MM.1S (cell line): ENCODE results near the gene PIEZO2.

ENCODE experiments used
- DNase-seq: peaks from one replicate; pipeline ENCODE4 v3.0.0-alpha.2; 2015
- H2AFZ ChIP-seq: fragments of 300-600 bp; sonication (generic); 2 replicates; pipeline ENCODE4 v1.6.0; 2016; ENCODE audit warnings: antibody characterized with exemption, low read length
- H3F3A ChIP-seq: fragments of 300-600 bp; sonication (generic); 2 replicates; pipeline ENCODE4 v1.6.1; 2016; ENCODE audit warnings: mild to moderate bottlenecking, antibody characterized with exemption, low read length, moderate library complexity, mixed read lengths; ENCODE audit not compliant: insufficient read depth
- H3K27ac ChIP-seq: fragments of 300-600 bp; sonication (generic); 2 replicates; pipeline ENCODE4 v1.5.1; 2016; ENCODE audit warnings: mild to moderate bottlenecking, low read length
- H3K27me3 ChIP-seq: fragments of 300-600 bp; sonication (generic); replicated peaks from 2 replicates; pipeline ENCODE4 v1.6.0; 2016; ENCODE audit warnings: low read length; ENCODE audit not compliant: insufficient read depth
- H3K36me3 ChIP-seq: fragments of 300-600 bp; sonication (generic); replicated peaks from 2 replicates; pipeline ENCODE4 v1.6.1; 2016; ENCODE audit warnings: mild to moderate bottlenecking, low read length, mixed read lengths; ENCODE audit not compliant: insufficient read depth
- H3K4me1 ChIP-seq: fragments of 300-600 bp; sonication (generic); 2 replicates; pipeline ENCODE4 v1.6.1; 2016; ENCODE audit warnings: low read length, mixed read lengths
- H3K4me2 ChIP-seq: fragments of 300-600 bp; sonication (generic); 2 replicates; pipeline ENCODE4 v1.6.0; 2016; ENCODE audit warnings: low read depth, low read length
- H3K4me3 ChIP-seq: fragments of 300-600 bp; sonication (generic); 2 replicates; pipeline ENCODE4 v1.5.1; 2016; ENCODE audit warnings: low read length, mixed read lengths
- H3K79me2 ChIP-seq: fragments of 300-600 bp; sonication (generic); 2 replicates; pipeline ENCODE4 v1.6.1; 2016; ENCODE audit warnings: mixed run types, low read length, mixed read lengths
- H3K9ac ChIP-seq: fragments of 300-600 bp; sonication (generic); 2 replicates; pipeline ENCODE4 v1.6.1; 2016; ENCODE audit warnings: low read length, mixed read lengths
- H3K9me2 ChIP-seq: fragments of 300-600 bp; sonication (generic); replicated peaks from 2 replicates; pipeline ENCODE4 v1.6.1; 2016; ENCODE audit warnings: mild to moderate bottlenecking, low read length, mixed read lengths; ENCODE audit not compliant: insufficient read depth
- H3K9me3 ChIP-seq: fragments of 300-600 bp; sonication (generic); replicated peaks from 2 replicates; pipeline ENCODE4 v1.6.1; 2016; ENCODE audit warnings: mild to moderate bottlenecking, low read length, mixed read lengths; ENCODE audit not compliant: insufficient read depth
- H4K20me1 ChIP-seq: fragments of 300-600 bp; sonication (generic); 2 replicates; pipeline ENCODE4 v1.6.1; 2016; ENCODE audit warnings: mild to moderate bottlenecking, low read length, moderate library complexity, mixed read lengths; ENCODE audit not compliant: insufficient read depth
- CTCF ChIP-seq: fragments of 300-600 bp; sonication (generic); IDR thresholded peaks from 2 replicates; pipeline ENCODE4 v1.5.1; 2016; ENCODE audit warnings: antibody characterized with exemption, low read length, mixed read lengths
- EZH2 ChIP-seq: fragments of 300-600 bp; sonication (generic); optimal IDR thresholded peaks from 2 replicates; pipeline ENCODE3; 2017; ENCODE audit warnings: low read depth, mild to moderate bottlenecking, antibody characterized with exemption, low read length, mixed read lengths
- EZH2phosphoT487 ChIP-seq: fragments of 300-600 bp; sonication (generic); IDR thresholded peaks from 2 replicates; pipeline ENCODE4 v1.6.1; 2018; ENCODE audit warnings: antibody characterized with exemption, low read length

Gene PIEZO2

GRCh38 chr18:10776493-10776892 lies 372.9 kb downstream of the PIEZO2 start:
- Histone ChIP-seq H3K4me1 (no peaks in the 10 kb centered on the region), H3K79me2 (no peaks in the 10 kb centered on the region), H3K27ac (no peak overlapping the region), H4K20me1 (no peaks in the 10 kb centered on the region), H2AFZ (no peak overlapping the region), H3K27me3 (no peaks in the 10 kb centered on the region), H3K9me2 (no peaks in the 10 kb centered on the region), H3K36me3 (no peaks in the 10 kb centered on the region), H3K9ac (no peak overlapping the region), H3K4me3 (no peak overlapping the region), H3K4me2 (no peak overlapping the region), H3K9me3 (no peaks in the 10 kb centered on the region), H3F3A (no peaks in the 10 kb centered on the region)
- DNase-seq: no peak
- TF ChIP-seq EZH2phosphoT487: no peak
- no peak for TF ChIP-seq EZH2
- no peak for TF ChIP-seq CTCF

- Histone ChIP-seq H3K27me3 (no peaks in the 10 kb centered on the region), H3K27ac (no peak overlapping the region), H3K4me2 (no peak overlapping the region), H2AFZ (no peak overlapping the region), H3K79me2 (no peaks in the 10 kb centered on the region), H3K4me3 (no peak overlapping the region), H3K36me3 (no peaks in the 10 kb centered on the region), H3K9me3 (no peaks in the 10 kb centered on the region), H3K9ac (no peak overlapping the region), H3K4me1 (no peaks in the 10 kb centered on the region), H3K9me2 (no peaks in the 10 kb centered on the region), H4K20me1 (no peaks in the 10 kb centered on the region), H3F3A (no peaks in the 10 kb centered on the region)
- DNase-seq: no peak
- TF ChIP-seq EZH2phosphoT487 (no peak), CTCF (no peak), EZH2 (no peak)
Measured at GRCh38 chr18:10775026-10775425, 374.3 kb downstream of the PIEZO2 start.

GRCh38 chr18:10771053-10771709 lies 378.2 kb downstream of the PIEZO2 start:
- TF ChIP-seq EZH2phosphoT487 (no peak), CTCF (no peak), EZH2 (no peak)
- Histone ChIP-seq H3K27me3 (no peaks in the 10 kb centered on the region), H3K4me1 (no peaks in the 10 kb centered on the region), H4K20me1 (no peaks in the 10 kb centered on the region), H3K4me3 (no peak overlapping the region), H3K79me2 (no peaks in the 10 kb centered on the region), H3K27ac (no peak overlapping the region), H3K4me2 (no peak overlapping the region), H2AFZ (no peak overlapping the region), H3K36me3 (no peaks in the 10 kb centered on the region), H3K9ac (no peak overlapping the region), H3F3A (no peaks in the 10 kb centered on the region), H3K9me2 (no peaks in the 10 kb centered on the region), H3K9me3 (no peaks in the 10 kb centered on the region)
- DNase-seq: no peak
